Liver (tissue), 9 donors: Measurements from ENCODE around the gene ADM2. TPM values are rescaled to one million over a fixed set of nuclear protein-coding genes. Genes with fewer than 3 reads are reported as not detected.

Experiments used
- DNase-seq: peaks from one replicate; pipeline ENCODE4 v3.0.0-alpha.2; 2017; ENCODE audit warnings: low spot score
- H3K27ac ChIP-seq, 2 donors: one replicate each; pipeline ENCODE4 v1.7.0; 2013; ENCODE audit warnings: inconsistent platforms in 2 of 2, low read length in 2 of 2, control low read depth in 1 of 2, low read depth in 1 of 2, mild to moderate bottlenecking in 1 of 2
- H3K27me3 ChIP-seq, 4 donors: one replicate each; pipeline versions ENCODE4 v1.6.1 to v1.7.0; 2013; ENCODE audit warnings: low read length in 3 of 4, inconsistent platforms in 1 of 4, mild to moderate bottlenecking in 1 of 4, moderate library complexity in 1 of 4; ENCODE audit not compliant: control insufficient read depth in 4 of 4, insufficient read depth in 4 of 4
- H3K36me3 ChIP-seq, 4 donors: one replicate each; pipeline versions ENCODE4 v1.6.1 to v1.7.0; 2013; ENCODE audit warnings: low read length in 3 of 4, mild to moderate bottlenecking in 3 of 4, low read depth in 1 of 4, moderate library complexity in 1 of 4; ENCODE audit not compliant: control insufficient read depth in 4 of 4, insufficient read depth in 3 of 4
- H3K4me1 ChIP-seq, 4 donors: one replicate each; pipeline versions ENCODE4 v1.6.1 to v1.7.0; 2013; ENCODE audit warnings: low read length in 3 of 4, mild to moderate bottlenecking in 3 of 4, moderate library complexity in 1 of 4; ENCODE audit not compliant: control insufficient read depth in 4 of 4, insufficient read depth in 4 of 4
- H3K4me3 ChIP-seq, 3 donors: one replicate each; pipeline versions ENCODE4 v1.6.1 to v1.7.0; 2013; ENCODE audit warnings: low read length in 3 of 3, control low read depth in 1 of 3, low read depth in 1 of 3, mild to moderate bottlenecking in 1 of 3
- H3K9ac ChIP-seq, 2 donors: one replicate each; pipeline ENCODE4 v1.7.0; 2013; ENCODE audit warnings: low read length in 2 of 2, mild to moderate bottlenecking in 2 of 2, moderate library complexity in 2 of 2, control low read depth in 1 of 2, low read depth in 1 of 2
- H3K9me3 ChIP-seq, 4 donors: one replicate each; pipeline versions ENCODE4 v1.6.1 to v1.7.0; 2013; ENCODE audit warnings: low read length in 3 of 4; ENCODE audit not compliant: control insufficient read depth in 4 of 4
- CTCF ChIP-seq: fragments of 150-350 bp; IDR thresholded peaks from 2 replicates; pipeline ENCODE4 v1.5.1; 2017; ENCODE audit warnings: improper control_type of control experiment, low read depth, low read length; ENCODE audit not compliant: missing input control
- EGR1 ChIP-seq, 2 donors: IDR thresholded peaks; 2 replicates each; pipeline ENCODE4 v1.6.1; 2016 to 2018; ENCODE audit warnings: antibody characterized with exemption in 2 of 2, low read depth in 2 of 2
- FOXA1 ChIP-seq: IDR thresholded peaks from 2 replicates; pipeline ENCODE4 v1.6.1; 2016; ENCODE audit warnings: antibody characterized with exemption
- FOXA2 ChIP-seq: IDR thresholded peaks from 2 replicates; pipeline ENCODE4 v1.6.1; 2016; ENCODE audit warnings: antibody characterized with exemption
- GABPA ChIP-seq, 2 donors: IDR thresholded peaks in 1 of 2; conservative IDR thresholded peaks in 1 of 2; 2 replicates each; pipeline ENCODE4 v1.6.1; 2016; ENCODE audit warnings: antibody characterized with exemption in 2 of 2, mild to moderate bottlenecking in 1 of 2, moderate library complexity in 1 of 2
- MAX ChIP-seq: IDR thresholded peaks from 2 replicates; pipeline ENCODE4 v1.6.1; 2016; ENCODE audit warnings: antibody characterized with exemption
- NR2F2 ChIP-seq: IDR thresholded peaks from 2 replicates; pipeline ENCODE4 v1.6.1; 2016; ENCODE audit warnings: antibody characterized with exemption
- RAD21 ChIP-seq, 2 donors: IDR thresholded peaks; 2 replicates each; pipeline ENCODE4 v1.6.1; 2016; ENCODE audit warnings: antibody characterized with exemption in 2 of 2, mild to moderate bottlenecking in 2 of 2
- REST ChIP-seq: IDR thresholded peaks from 2 replicates; pipeline ENCODE4 v1.6.1; 2016; ENCODE audit warnings: antibody characterized with exemption, mild to moderate bottlenecking
- WGBS: extraction: QIAGEN DNeasy Blood & Tissue Kit; methylation state at CpG from one replicate; pipeline ENCODE4 v1.1.7; 2013; 5-methylcytosine and 5-hydroxymethylcytosine counted together
- polyA plus RNA-seq, 2 donors: library from polyadenylated mRNA; stranded (reverse) in 1 of 2; unstranded in 1 of 2; fragments of 200-250 nt in 1 of 2; fragments of >200 nt in 1 of 2; fragmentation: Nextera tagmentation in 1 of 2; extraction: Ambion mirVana in 1 of 2; gene quantifications; one replicate each; pipeline versions ENCODE4 v1.2.1 to v1.2.3, GENCODE V29; 2013 to 2015
- total RNA-seq, 2 donors: library from RNA; depleted of rRNA; stranded (reverse); fragments of >200 nt; gene quantifications; one replicate each; pipeline ENCODE4 v1.2.3, GENCODE V29; 2014
- donor health status: healthy.
- donor health status: healthy.
- donor health status: healthy.
- donor health status: healthy.
- donor health status: healthy.

Gene ADM2
- total and polyA plus RNA-seq, 4 donors, result 0.79 to 2.8 (median 1.3) TPM

GRCh38 chr22:50441428-50441993 is 39.8 kb upstream of the ADM2 start:
- no peaks in the 10 kb centered on the region for H3K9me3 ChIP-seq
- H3K27ac ChIP-seq, result no peak overlapping the region
- H3K9ac ChIP-seq, result no peak overlapping the region
- H3K4me1 ChIP-seq, result peaks cover 0 to 3% (median 0%) of the 10 kb centered on the region in 4 donors
- no peaks in the 10 kb centered on the region for H3K27me3 ChIP-seq
- no peak for DNase-seq
- 85% methylated on average over 17 of the region's 17 CpGs for WGBS
- TF ChIP-seq NR2F2 (no peak), GABPA (IDR thresholded peaks at IDR 0.05 in 1 of 2, conservative IDR thresholded peaks at IDR 0.05 in 1 of 2) (no peak), FOXA2 (no peak), RAD21 (IDR thresholded peaks at IDR 0.05) (no peak)
- H3K4me3 ChIP-seq, result no peak overlapping the region
- peaks cover 10 to 51% (median 31%) of the 10 kb centered on the region in 4 donors for H3K36me3 ChIP-seq

GRCh38 chr22:50443197-50443596 is 38.1 kb upstream of the ADM2 start:
- 89% methylated on average over 15 of the region's 15 CpGs for WGBS
- no peak overlapping the region for H3K27ac ChIP-seq
- no peak for TF ChIP-seq FOXA1
- TF ChIP-seq CTCF, result no peak
- no peaks in the 10 kb centered on the region for H3K27me3 ChIP-seq
- H3K9ac ChIP-seq, result no peak overlapping the region
- H3K9me3 ChIP-seq, result no peaks in the 10 kb centered on the region
- DNase-seq, result no peak
- H3K36me3 ChIP-seq, result peaks cover 10 to 45% (median 22%) of the 10 kb centered on the region in 4 donors
- H3K4me1 ChIP-seq, result peaks cover 0 to 3% (median 0%) of the 10 kb centered on the region in 4 donors
- H3K4me3 ChIP-seq, result no peak overlapping the region

- peaks cover 10 to 41% (median 18%) of the 10 kb centered on the region in 4 donors for H3K36me3 ChIP-seq
- peaks cover 0 to 3% (median 0%) of the 10 kb centered on the region in 4 donors for H3K4me1 ChIP-seq
- no peaks in the 10 kb centered on the region for H3K27me3 ChIP-seq
- no peak overlapping the region for H3K4me3 ChIP-seq
- no peaks in the 10 kb centered on the region for H3K9me3 ChIP-seq
- 81% methylated on average over 28 of the region's 28 CpGs for WGBS
- TF ChIP-seq RAD21 (IDR thresholded peaks at IDR 0.05) (no peak), CTCF (no peak), EGR1 (IDR thresholded peaks at IDR 0.05; ENCODE audit: low read depth in 2 of 2) (no peak), MAX (no peak), REST (no peak), FOXA1 (no peak)
- no peak for DNase-seq
- H3K27ac ChIP-seq, result no peak overlapping the region
- no peak overlapping the region for H3K9ac ChIP-seq
Observed at GRCh38 chr22:50443801-50444625, 37.3 kb upstream of the ADM2 start.
